GM21381 (cell line): ENCODE results near the gene ZNF678.
"Not testable (repeated sequence)": the region's sequence is repeated elsewhere in the genome, so short reads cannot be mapped to it uniquely, and the experiment has no call there.

Source experiments
- ATAC-seq: cut with Tn5 transposase; IDR thresholded peaks from one replicate; pipeline ENCODE4 v1.9.1; 2021; ENCODE audit warnings: mild to moderate bottlenecking, moderate library complexity; ENCODE audit not compliant: unreplicated experiment

ZNF678 gene

GRCh38 chr1:227710474-227710873 lies 147.1 kb downstream of the ZNF678 start:
- not testable (repeated sequence) for ATAC-seq

- no peak for ATAC-seq
Measured at GRCh38 chr1:227712648-227713047, 149.3 kb downstream of the ZNF678 start.

DNA sequence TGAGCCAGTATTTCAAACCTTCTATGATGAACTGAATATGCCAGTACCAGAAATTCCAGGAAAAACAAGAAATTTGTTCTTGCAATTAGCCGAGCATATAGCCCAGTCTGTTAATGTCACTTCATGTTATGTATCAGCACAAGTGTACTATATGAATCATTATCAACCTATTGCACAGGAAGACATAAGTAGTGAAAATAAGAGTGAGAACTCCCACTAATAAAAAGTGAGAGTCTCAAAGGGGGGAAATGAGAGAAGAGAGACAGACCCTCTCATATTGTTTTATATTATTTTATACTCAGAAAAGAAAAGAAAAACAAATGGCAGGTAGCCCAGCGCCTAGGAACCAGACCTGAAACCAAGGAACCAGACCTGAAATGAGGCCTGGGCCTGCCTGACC lies 155.6 kb downstream of the ZNF678 start:
- no peak for ATAC-seq

DNA sequence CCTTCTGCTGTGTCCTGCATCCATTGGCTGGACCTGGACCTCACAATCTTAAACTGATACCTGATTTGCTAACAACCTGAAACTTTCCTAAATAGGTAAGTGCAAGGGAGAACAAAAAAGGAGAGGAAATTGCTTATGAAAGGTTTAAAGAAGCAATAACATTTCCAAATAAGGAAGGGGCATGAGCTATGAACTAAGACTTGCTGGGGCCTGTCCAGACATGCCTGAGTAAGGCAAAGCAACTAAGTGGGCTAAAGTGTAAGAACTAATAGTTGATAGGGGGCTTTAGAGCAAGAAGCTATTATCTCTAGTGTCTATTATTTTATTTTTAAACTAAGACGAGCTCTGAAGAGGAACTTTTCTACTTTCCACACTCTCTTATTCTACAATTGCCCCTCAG lies 160.1 kb downstream of the ZNF678 start:
- ATAC-seq, result no peak

DNA sequence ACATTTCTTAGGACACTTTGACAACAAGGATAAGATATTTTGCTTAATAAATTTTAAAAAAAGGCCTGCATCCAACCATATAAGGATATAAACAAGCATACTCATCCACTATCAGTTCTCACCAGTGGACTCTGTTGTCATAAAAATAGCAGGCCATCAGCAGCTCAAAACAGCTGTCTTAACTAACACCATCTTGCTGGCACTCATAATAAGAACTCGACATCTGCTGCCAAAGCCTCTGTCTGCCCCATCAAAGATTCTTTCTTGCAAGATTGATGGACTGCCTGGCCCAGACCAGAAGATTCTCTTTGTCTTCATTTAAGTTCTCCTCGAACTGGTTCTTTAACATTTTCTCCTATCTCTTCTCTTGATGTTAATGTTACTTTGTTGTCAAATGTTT lies 161.7 kb downstream of the ZNF678 start:
- no peak for ATAC-seq

- ATAC-seq, result no peak
Measured at GRCh38 chr1:227726318-227726717, 163.0 kb downstream of the ZNF678 start.
